T follicular helper cell (primary cell): ENCODE measurements around the gene VAV2.
A peak's percentile ranks its signal among the peaks of the same experiment; 100 is the strongest.

Experiments used
- DNase-seq: peaks from one replicate; pipeline ENCODE4 v3.0.0-alpha.2; 2020; ENCODE audit warnings: low read depth

The VAV2 gene

GRCh38 chr9:133727876-133728441 lies 264.2 kb downstream of the VAV2 start:
- no peak for DNase-seq

GRCh38 chr9:133727277-133727875 lies 264.7 kb downstream of the VAV2 start:
- DNase-seq, result no peak

- peak; percentile 57 for DNase-seq
These were observed 265.5 kb downstream of the VAV2 start for GRCh38 chr9:133726401-133727276.

- no peak for DNase-seq
These were observed 266.2 kb downstream of the VAV2 start for GRCh38 chr9:133725886-133726285.

GRCh38 chr9:133718563-133719315 lies 273.4 kb downstream of the VAV2 start:
- no peak for DNase-seq

- DNase-seq, result no peak
These were observed 274.8 kb downstream of the VAV2 start for GRCh38 chr9:133717113-133718031.

- no peak for DNase-seq
These were observed 275.5 kb downstream of the VAV2 start for GRCh38 chr9:133716564-133717112.

- DNase-seq, result no peak
These were observed 276.1 kb downstream of the VAV2 start for GRCh38 chr9:133715866-133716563.

- DNase-seq, result no peak
These were observed 276.7 kb downstream of the VAV2 start for GRCh38 chr9:133715295-133715865.

- no peak for DNase-seq
These were observed 277.4 kb downstream of the VAV2 start for GRCh38 chr9:133714606-133715294.

- no peak for DNase-seq
These were observed 278.1 kb downstream of the VAV2 start for GRCh38 chr9:133713960-133714495.

- no peak for DNase-seq
These were observed 278.8 kb downstream of the VAV2 start for GRCh38 chr9:133713150-133713959.

GRCh38 chr9:133712221-133713100 lies 279.7 kb downstream of the VAV2 start:
- no peak for DNase-seq
